H9 (cell line): ENCODE data around the gene RPL27. TPM values are rescaled to one million over a fixed set of nuclear protein-coding genes. Genes with fewer than 3 reads are reported as not detected.

ENCODE experiments used
- DNase-seq: peaks from one replicate; pipeline ENCODE4 v3.0.0-alpha.2; 2017
- H2AFZ ChIP-seq: one replicate; pipeline ENCODE4 v1.6.1; 2013; ENCODE audit warnings: mild to moderate bottlenecking, low read length, control low read depth, moderate library complexity
- H2AK5ac ChIP-seq: 2 replicates; pipeline ENCODE4 v1.6.1; 2013; ENCODE audit warnings: low read length, control low read depth, mixed read lengths; ENCODE audit not compliant: insufficient read length
- H2BK120ac ChIP-seq: one replicate; pipeline ENCODE4 v1.6.1; 2013; ENCODE audit warnings: low read depth, mild to moderate bottlenecking, low read length, control low read depth, inconsistent platforms; ENCODE audit not compliant: poor library complexity, severe bottlenecking
- H2BK12ac ChIP-seq: 2 replicates; pipeline ENCODE4 v1.6.1; 2013; ENCODE audit warnings: low read length, control low read depth, mixed read lengths, low read depth; ENCODE audit not compliant: insufficient read length
- H2BK15ac ChIP-seq: 2 replicates; pipeline ENCODE4 v1.6.1; 2013; ENCODE audit warnings: low read depth, low read length, control low read depth
- H2BK20ac ChIP-seq: one replicate; pipeline ENCODE4 v1.6.1; 2013; ENCODE audit warnings: low read depth, mild to moderate bottlenecking, low read length, control low read depth, inconsistent platforms; ENCODE audit not compliant: poor library complexity, severe bottlenecking
- H2BK5ac ChIP-seq: 2 replicates; pipeline ENCODE4 v1.6.1; 2013; ENCODE audit warnings: low read length, control low read depth, mixed read lengths; ENCODE audit not compliant: insufficient read length
- H3K14ac ChIP-seq: 2 replicates; pipeline ENCODE4 v1.6.1; 2013; ENCODE audit warnings: low read length, control low read depth; ENCODE audit not compliant: insufficient read depth
- H3K18ac ChIP-seq: 2 replicates; pipeline ENCODE4 v1.6.1; 2013; ENCODE audit warnings: low read depth, mild to moderate bottlenecking, mixed read lengths, low read length, control low read depth; ENCODE audit not compliant: insufficient read length
- H3K23ac ChIP-seq: 2 replicates; pipeline ENCODE4 v1.6.1; 2013; ENCODE audit warnings: low read length, control low read depth, mixed read lengths, low read depth; ENCODE audit not compliant: insufficient read length
- H3K23me2 ChIP-seq: 2 replicates; pipeline ENCODE4 v1.6.1; 2013; ENCODE audit warnings: low read depth, mild to moderate bottlenecking, mixed read lengths, low read length, control low read depth; ENCODE audit not compliant: insufficient read length, poor library complexity, severe bottlenecking
- H3K27ac ChIP-seq: 2 replicates; pipeline ENCODE4 v1.5.1; 2013; ENCODE audit warnings: low read length, control low read depth, mixed read lengths, low read depth; ENCODE audit not compliant: insufficient read length
- H3K27me3 ChIP-seq: 2 replicates; pipeline ENCODE4 v1.6.1; 2013; ENCODE audit warnings: low read length, control low read depth, inconsistent platforms; ENCODE audit not compliant: insufficient read depth
- H3K4ac ChIP-seq: 2 replicates; pipeline ENCODE4 v1.6.1; 2013; ENCODE audit warnings: low read depth, mild to moderate bottlenecking, control low read depth, inconsistent platforms, low read length, moderate library complexity
- H3K4me1 ChIP-seq: 2 replicates; pipeline ENCODE4 v1.6.1; 2013; ENCODE audit warnings: low read length, control low read depth, inconsistent platforms; ENCODE audit not compliant: insufficient read depth
- H3K4me2 ChIP-seq: 2 replicates; pipeline ENCODE4 v1.6.1; 2013; ENCODE audit warnings: low read length, control low read depth, mixed read lengths; ENCODE audit not compliant: insufficient read length, insufficient read depth
- H3K56ac ChIP-seq: 2 replicates; pipeline ENCODE4 v1.6.1; 2013; ENCODE audit warnings: low read depth, mild to moderate bottlenecking, mixed read lengths, low read length, control low read depth; ENCODE audit not compliant: insufficient read length
- H3K79me1 ChIP-seq: 2 replicates; pipeline ENCODE4 v1.6.1; 2013; ENCODE audit warnings: low read depth, mild to moderate bottlenecking, moderate library complexity, low read length, control low read depth, inconsistent platforms; ENCODE audit not compliant: insufficient read depth, poor library complexity, severe bottlenecking
- H3K79me2 ChIP-seq: 2 replicates; pipeline ENCODE4 v1.6.1; 2013; ENCODE audit warnings: low read length, control low read depth, inconsistent platforms; ENCODE audit not compliant: insufficient read depth
- H3K9ac ChIP-seq: 2 replicates; pipeline ENCODE4 v1.6.1; 2013; ENCODE audit warnings: low read length, control low read depth, mixed read lengths; ENCODE audit not compliant: insufficient read length; ENCODE audit errors: extremely low read depth
- H3K9me3 ChIP-seq: one replicate; pipeline ENCODE4 v1.6.1; 2013; ENCODE audit warnings: low read depth, low read length, inconsistent platforms; ENCODE audit not compliant: control insufficient read depth
- H3T11ph ChIP-seq: one replicate; pipeline ENCODE4 v1.6.1; 2013; ENCODE audit warnings: mild to moderate bottlenecking, low read length, control low read depth, inconsistent platforms
- H4K20me1 ChIP-seq: one replicate; pipeline ENCODE4 v1.6.1; 2013; ENCODE audit not compliant: control insufficient read depth, insufficient read length, insufficient read depth
- H4K5ac ChIP-seq: 2 replicates; pipeline ENCODE4 v1.6.1; 2013; ENCODE audit warnings: low read depth, mild to moderate bottlenecking, mixed read lengths, low read length, control low read depth; ENCODE audit not compliant: insufficient read length
- H4K8ac ChIP-seq: replicated peaks from 2 replicates; pipeline ENCODE4 v1.6.1; 2013; ENCODE audit warnings: low read length, control low read depth, mixed read lengths, low read depth; ENCODE audit not compliant: insufficient read length
- H4K91ac ChIP-seq: 2 replicates; pipeline ENCODE4 v1.6.1; 2013; ENCODE audit warnings: low read depth, mild to moderate bottlenecking, moderate library complexity, mixed read lengths, low read length, control low read depth; ENCODE audit not compliant: insufficient read length
- H3K27ac Mint-ChIP-seq, 3 experiments: 2 replicates in 2 of 3; 3 replicates in 1 of 3; pipeline ENCODE4 v1.8.0; 2020 to 2021; ENCODE audit warnings: mixed read lengths in 3 of 3, mild to moderate bottlenecking in 1 of 3, moderate library complexity in 1 of 3
- H3K27me3 Mint-ChIP-seq: 2 replicates; pipeline ENCODE4 v1.8.0; 2021; ENCODE audit warnings: low read depth, mild to moderate bottlenecking, moderate library complexity, mixed read lengths
- H3K36me3 Mint-ChIP-seq, 3 experiments: 2 replicates in 2 of 3; 3 replicates in 1 of 3; pipeline ENCODE4 v1.8.0; 2020 to 2021; ENCODE audit warnings: low read depth in 3 of 3, mixed read lengths in 3 of 3; ENCODE audit not compliant: insufficient read depth in 1 of 3
- H3K4me1 Mint-ChIP-seq, 2 experiments: 2 replicates each; pipeline ENCODE4 v1.8.0; 2020; ENCODE audit warnings: mixed read lengths in 2 of 2
- H3K4me3 Mint-ChIP-seq, 2 experiments: 2 replicates in 1 of 2; 3 replicates in 1 of 2; pipeline ENCODE4 v1.8.0; 2020 to 2021; ENCODE audit warnings: mild to moderate bottlenecking in 2 of 2, mixed read lengths in 2 of 2, moderate library complexity in 1 of 2
- H3K9me3 Mint-ChIP-seq, 2 experiments: 2 replicates in 1 of 2; 3 replicates in 1 of 2; pipeline ENCODE4 v1.8.0; 2020; ENCODE audit warnings: mild to moderate bottlenecking in 2 of 2, mixed read lengths in 2 of 2, moderate library complexity in 1 of 2
- WGBS: extraction: QIAGEN DNeasy Blood & Tissue Kit; methylation state at CpG from one replicate; pipeline ENCODE4 v1.1.7; 2013; ENCODE audit warnings: missing lambda C conversion rate, low lambda C conversion rate, mixed read lengths; ENCODE audit not compliant: insufficient read length; ENCODE audit errors: extremely low coverage; 5-methylcytosine and 5-hydroxymethylcytosine counted together
- total RNA-seq: library from RNA; stranded (reverse); gene quantifications from 2 replicates; pipeline ENCODE4 v1.2.1, GENCODE V29; 2021
- TF ChIP-seq, protein P1 (sequence below): fragments of 200-600 bp; sonication (generic); conservative IDR thresholded peaks from 3 replicates; pipeline ENCODE4 v1.8.0; 2021; ENCODE audit warnings: antibody characterized with exemption, mild to moderate bottlenecking

Gene RPL27
- total RNA-seq, 1 experiment from 2014 or later = 1,514 TPM

DNA sequence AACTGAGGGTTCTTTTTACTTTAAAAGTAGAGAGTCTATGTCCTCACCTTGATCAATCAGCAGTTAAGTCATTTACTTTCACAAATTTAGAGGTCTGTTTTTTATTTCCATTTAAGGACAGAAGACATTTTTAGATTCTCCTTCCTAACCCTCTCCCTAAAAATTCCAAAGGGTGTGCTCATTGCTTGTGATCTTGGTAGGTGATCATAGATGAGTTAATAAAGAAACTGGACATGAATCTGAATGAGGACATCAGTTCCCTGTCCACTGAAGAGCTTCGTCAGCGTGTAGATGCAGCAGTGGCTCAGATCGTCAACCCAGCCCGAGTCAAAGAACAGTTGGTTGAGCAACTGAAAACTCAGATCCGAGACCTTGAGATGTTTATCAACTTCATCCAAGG, 9.1 kb upstream of the RPL27 start:
- Mint-ChIP-seq H3K27me3 (no peaks in the 10 kb centered on the region), H3K4me3 (no peak overlapping the region), H3K9me3 (no peaks in the 10 kb centered on the region), H3K36me3 (peaks cover 33 to 78% (median 75%) of the 10 kb centered on the region in 3 experiments; a peak in 6 of 7 replicates), H3K4me1 (no peaks in the 10 kb centered on the region), H3K27ac (no peak overlapping the region)
- Histone ChIP-seq H3K4me1 (no peaks in the 10 kb centered on the region), H2BK5ac (no peak overlapping the region), H4K20me1 (peaks cover 2% of the 10 kb centered on the region), H2BK20ac (no peak overlapping the region), H4K8ac (no peak overlapping the region), H3K9ac (no peak overlapping the region), H2AFZ (no peak overlapping the region), H3T11ph (no peak overlapping the region), H2BK120ac (no peak overlapping the region), H2AK5ac (no peak overlapping the region), H2BK15ac (no peak overlapping the region), H3K4ac (no peak overlapping the region), H3K4me2 (no peak overlapping the region), H3K79me2 (no peaks in the 10 kb centered on the region), H3K23me2 (no peaks in the 10 kb centered on the region), H3K27ac (no peak overlapping the region), H4K5ac (no peak overlapping the region), H3K79me1 (no peaks in the 10 kb centered on the region), H3K23ac (no peak overlapping the region), H4K91ac (no peak overlapping the region), H3K27me3 (no peaks in the 10 kb centered on the region), H3K56ac (no peak overlapping the region), H2BK12ac (no peak overlapping the region), H3K18ac (no peak overlapping the region), H3K9me3 (no peaks in the 10 kb centered on the region), H3K14ac (no peak overlapping the region)
- TF ChIP-seq, protein P1, sequence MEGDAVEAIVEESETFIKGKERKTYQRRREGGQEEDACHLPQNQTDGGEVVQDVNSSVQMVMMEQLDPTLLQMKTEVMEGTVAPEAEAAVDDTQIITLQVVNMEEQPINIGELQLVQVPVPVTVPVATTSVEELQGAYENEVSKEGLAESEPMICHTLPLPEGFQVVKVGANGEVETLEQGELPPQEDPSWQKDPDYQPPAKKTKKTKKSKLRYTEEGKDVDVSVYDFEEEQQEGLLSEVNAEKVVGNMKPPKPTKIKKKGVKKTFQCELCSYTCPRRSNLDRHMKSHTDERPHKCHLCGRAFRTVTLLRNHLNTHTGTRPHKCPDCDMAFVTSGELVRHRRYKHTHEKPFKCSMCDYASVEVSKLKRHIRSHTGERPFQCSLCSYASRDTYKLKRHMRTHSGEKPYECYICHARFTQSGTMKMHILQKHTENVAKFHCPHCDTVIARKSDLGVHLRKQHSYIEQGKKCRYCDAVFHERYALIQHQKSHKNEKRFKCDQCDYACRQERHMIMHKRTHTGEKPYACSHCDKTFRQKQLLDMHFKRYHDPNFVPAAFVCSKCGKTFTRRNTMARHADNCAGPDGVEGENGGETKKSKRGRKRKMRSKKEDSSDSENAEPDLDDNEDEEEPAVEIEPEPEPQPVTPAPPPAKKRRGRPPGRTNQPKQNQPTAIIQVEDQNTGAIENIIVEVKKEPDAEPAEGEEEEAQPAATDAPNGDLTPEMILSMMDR = no peak
- no peak for DNase-seq
- no CpG with 5 or more reads among the region's 5 CpGs for WGBS
